Retinal pigment epithelial cell (primary cell): ENCODE results near the gene GNA12.

ENCODE experiments used
- DNase-seq: peaks from one replicate; pipeline ENCODE4 v3.0.0-alpha.2; 2010; ENCODE audit warnings: low read depth
- H3K4me3 ChIP-seq: 2 replicates; pipeline ENCODE4 v1.5.1; 2011; ENCODE audit warnings: mild to moderate bottlenecking, low read length, control low read depth, moderate library complexity
- CTCF ChIP-seq: conservative IDR thresholded peaks from 2 replicates; pipeline ENCODE4 v1.5.1; 2011; ENCODE audit warnings: low read depth, low read length, control low read depth, inconsistent platforms

The GNA12 gene

GRCh38 chr7:2818653-2819052 lies 25.5 kb downstream of the GNA12 start:
- no peak for TF ChIP-seq CTCF
- no peak for DNase-seq
- no peak overlapping the region for H3K4me3 ChIP-seq

- no peak overlapping the region for H3K4me3 ChIP-seq
- TF ChIP-seq CTCF = no peak
- no peak for DNase-seq
Measured at GRCh38 chr7:2818121-2818520, 26.0 kb downstream of the GNA12 start.

- no peak for TF ChIP-seq CTCF
- no peak for DNase-seq
- no peak overlapping the region for H3K4me3 ChIP-seq
Measured at GRCh38 chr7:2817456-2817855, 26.7 kb downstream of the GNA12 start.

GRCh38 chr7:2815875-2816245 lies 28.2 kb downstream of the GNA12 start:
- no peak for DNase-seq
- H3K4me3 ChIP-seq = no peak overlapping the region
- no peak for TF ChIP-seq CTCF

- DNase-seq = no peak
- no peak for TF ChIP-seq CTCF
Measured at GRCh38 chr7:2814946-2815874, 28.9 kb downstream of the GNA12 start.

GRCh38 chr7:2814186-2814945 lies 29.7 kb downstream of the GNA12 start:
- H3K4me3 ChIP-seq = no peak overlapping the region
- TF ChIP-seq CTCF = no peak
- DNase-seq = no peak

More at GRCh38 chr7:2814946-2815874, 28.9 kb downstream of the GNA12 start:
- no peak overlapping the region for H3K4me3 ChIP-seq
